OCI-LY7 (cell line): ENCODE measurements around the gene RAB7A.

Experiments
- EZH2phosphoT487 ChIP-seq: fragments of 200-600 bp; sonication (generic); IDR thresholded peaks from 2 replicates; pipeline ENCODE4 v1.6.1; 2018; ENCODE audit warnings: low read depth, borderline replicate concordance, mild to moderate bottlenecking, mixed run types, antibody characterized with exemption, low read length, moderate library complexity, mixed read lengths
- TF ChIP-seq, protein P1 (sequence below): fragments of 200-600 bp; sonication (generic); conservative IDR thresholded peaks from 2 replicates; pipeline ENCODE4 v1.5.1; 2014; ENCODE audit warnings: mild to moderate bottlenecking, antibody characterized with exemption, low read length, moderate library complexity, mixed read lengths

DNA sequence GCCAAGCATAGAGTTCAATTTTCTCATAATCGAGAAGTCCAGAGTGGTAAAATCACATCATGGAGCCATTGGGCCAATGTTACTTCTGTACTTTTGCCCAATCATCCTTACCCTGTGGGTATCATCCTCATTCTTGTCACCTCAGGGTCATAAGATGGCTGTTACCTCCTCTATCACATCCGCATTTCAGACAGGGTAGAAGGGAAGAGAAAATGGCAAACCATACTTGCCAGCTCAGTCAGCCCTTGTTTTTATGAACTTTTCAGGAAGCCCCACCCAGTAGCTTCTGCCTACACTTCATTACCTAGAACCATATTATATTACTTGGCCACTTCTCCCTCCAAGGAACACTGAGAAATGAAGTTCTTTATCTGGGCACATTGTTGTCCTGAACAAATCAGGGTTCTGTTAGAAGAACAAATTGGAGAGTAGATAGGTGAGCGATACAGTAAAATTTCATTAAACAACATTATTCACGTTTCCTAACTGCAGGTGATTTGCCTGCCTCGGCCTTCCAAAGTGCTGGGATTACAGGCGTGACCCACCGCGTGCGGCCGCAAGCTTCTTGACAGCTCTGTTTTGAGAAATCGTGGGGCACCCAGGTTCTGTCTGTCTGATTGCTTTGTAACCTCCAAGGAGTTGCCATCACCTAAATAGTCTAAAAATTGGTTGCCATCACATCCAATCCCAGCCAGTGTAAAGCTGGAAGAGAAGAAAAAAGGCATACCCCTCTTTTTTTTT lies 40.8 kb upstream of the RAB7A start:
- TF ChIP-seq, protein P1, sequence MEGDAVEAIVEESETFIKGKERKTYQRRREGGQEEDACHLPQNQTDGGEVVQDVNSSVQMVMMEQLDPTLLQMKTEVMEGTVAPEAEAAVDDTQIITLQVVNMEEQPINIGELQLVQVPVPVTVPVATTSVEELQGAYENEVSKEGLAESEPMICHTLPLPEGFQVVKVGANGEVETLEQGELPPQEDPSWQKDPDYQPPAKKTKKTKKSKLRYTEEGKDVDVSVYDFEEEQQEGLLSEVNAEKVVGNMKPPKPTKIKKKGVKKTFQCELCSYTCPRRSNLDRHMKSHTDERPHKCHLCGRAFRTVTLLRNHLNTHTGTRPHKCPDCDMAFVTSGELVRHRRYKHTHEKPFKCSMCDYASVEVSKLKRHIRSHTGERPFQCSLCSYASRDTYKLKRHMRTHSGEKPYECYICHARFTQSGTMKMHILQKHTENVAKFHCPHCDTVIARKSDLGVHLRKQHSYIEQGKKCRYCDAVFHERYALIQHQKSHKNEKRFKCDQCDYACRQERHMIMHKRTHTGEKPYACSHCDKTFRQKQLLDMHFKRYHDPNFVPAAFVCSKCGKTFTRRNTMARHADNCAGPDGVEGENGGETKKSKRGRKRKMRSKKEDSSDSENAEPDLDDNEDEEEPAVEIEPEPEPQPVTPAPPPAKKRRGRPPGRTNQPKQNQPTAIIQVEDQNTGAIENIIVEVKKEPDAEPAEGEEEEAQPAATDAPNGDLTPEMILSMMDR = no peak
- TF ChIP-seq EZH2phosphoT487 = no peak
